Stomach (tissue), 9 donors: ENCODE measurements around the gene PTCH2. TPM values are rescaled to one million over a fixed set of nuclear protein-coding genes. Genes with fewer than 3 reads are reported as not detected.

Experiments
- DNase-seq, 2 donors: peaks; one replicate each; pipeline versions ENCODE4 v3.0.0 to v3.0.0-alpha.2; 2013 to 2019
- H3K27ac ChIP-seq, 5 donors: fragments of 200-600 bp in 4 of 5; sonication (generic) in 4 of 5; one replicate each; pipeline ENCODE4 v1.5.1; 2013 to 2019; ENCODE audit warnings: mild to moderate bottlenecking in 1 of 5, moderate library complexity in 1 of 5
- H3K27me3 ChIP-seq, 3 donors: fragments of 200-600 bp; sonication (generic); one replicate each; pipeline ENCODE4 v1.5.1; 2017 to 2019; ENCODE audit warnings: mixed run types in 1 of 3
- H3K36me3 ChIP-seq, 4 donors: fragments of 200-600 bp; sonication (generic); 1 replicate in 3 of 4; 2 replicates in 1 of 4; pipeline ENCODE4 v1.5.1; 2016 to 2019
- H3K4me1 ChIP-seq, 4 donors: fragments of 200-600 bp; sonication (generic); one replicate each; pipeline ENCODE4 v1.5.1; 2016 to 2019
- H3K4me3 ChIP-seq, 4 donors: fragments of 200-600 bp; sonication (generic) in 3 of 4; one replicate each; pipeline ENCODE4 v1.5.1; 2016 to 2019; ENCODE audit warnings: mild to moderate bottlenecking in 1 of 4
- H3K9me3 ChIP-seq, 4 donors: fragments of 200-600 bp; sonication (generic); one replicate each; pipeline ENCODE4 v1.5.1; 2016 to 2019
- CTCF ChIP-seq, 7 experiments: fragments of 450-650 bp in 4 of 7; fragments of 200-600 bp in 3 of 7; sonication (generic) in 3 of 7; IDR thresholded peaks; one replicate each; pipeline ENCODE4 v1.5.1; 2016 to 2019; ENCODE audit warnings: antibody characterized with exemption in 7 of 7, control low read depth in 2 of 7, mild to moderate bottlenecking in 1 of 7
- EP300 ChIP-seq: sonication (generic); formaldehyde crosslinking; IDR thresholded peaks from one replicate; pipeline ENCODE4 v1.6.1; 2017; ENCODE audit warnings: antibody characterized with exemption
- POLR2A ChIP-seq, 4 donors: fragments of 450-650 bp; IDR thresholded peaks; one replicate each; pipeline ENCODE4 v1.6.1; 2016; ENCODE audit warnings: antibody characterized with exemption in 4 of 4, control low read depth in 2 of 4, mild to moderate bottlenecking in 1 of 4, moderate library complexity in 1 of 4
- POLR2AphosphoS5 ChIP-seq, 3 donors: sonication (generic); formaldehyde crosslinking; IDR thresholded peaks; one replicate each; pipeline ENCODE4 v1.6.1; 2016; ENCODE audit warnings: antibody characterized with exemption in 3 of 3
- WGBS, 5 donors: extraction: QIAGEN DNeasy Blood & Tissue Kit in 3 of 5; methylation state at CpG; one replicate each; pipeline versions ENCODE4 v1.1.5 to v1.1.7; 2013 to 2018; 5-methylcytosine and 5-hydroxymethylcytosine counted together
- intact Hi-C: fragments of 100-400 bp; cut with DNase I; formaldehyde crosslinking; loops from one replicate; pipeline ENCODE4 v1.15.1; 2023; ENCODE audit warnings: low total_unique reads
- polyA plus RNA-seq, 3 donors: library from polyadenylated mRNA; stranded (reverse); fragments of 200-250 nt; gene quantifications; one replicate each; pipeline ENCODE4 v1.2.3, GENCODE V29; 2013
- total RNA-seq, 5 donors: library from RNA; depleted of rRNA; stranded (reverse); fragments of >200 nt; gene quantifications; one replicate each; pipeline versions ENCODE4 v1.1.0 to v1.2.3, GENCODE V29; 2014 to 2016
- donor health status: healthy with polysubstance abuse.
- donor health status: Bipolar disorder and iron deficiency.
- donor health status: healthy.

The PTCH2 gene
- total and polyA plus RNA-seq, 8 donors = under 0.01 to 2.3 (median 0.40) TPM; not detected in 2

DNA sequence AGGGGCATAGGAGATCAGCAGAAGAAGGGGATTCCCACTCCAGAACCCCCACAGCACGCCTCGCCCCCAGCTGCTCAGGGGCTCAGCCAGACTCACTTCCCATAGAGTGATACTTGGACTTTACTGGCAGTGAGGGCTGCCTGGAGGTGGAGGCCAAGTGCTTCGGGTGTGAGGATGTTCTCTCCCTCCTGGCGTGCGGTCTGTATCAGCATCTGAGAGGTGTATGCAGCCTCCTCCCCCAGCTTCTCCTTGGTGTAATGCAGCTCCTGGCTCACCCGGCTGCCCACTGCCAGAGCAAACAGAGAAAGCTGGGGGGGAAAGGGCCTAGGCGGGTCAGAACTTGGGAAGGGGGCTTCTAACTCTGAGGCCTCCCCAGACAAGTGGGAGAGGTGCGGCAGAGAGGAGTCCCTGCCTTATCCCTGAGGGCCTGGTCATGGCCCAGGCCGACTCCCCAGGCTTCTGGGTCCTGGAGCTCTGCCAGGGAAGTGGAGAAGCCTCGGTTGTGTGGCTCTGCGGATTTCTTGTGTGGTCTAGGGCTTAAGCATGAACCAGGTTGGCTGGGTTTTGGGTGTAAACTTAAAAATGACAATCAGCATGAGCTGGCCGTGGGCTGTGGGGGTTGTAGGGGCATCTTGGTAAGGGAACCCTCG, 10.9 kb downstream of the PTCH2 start:
- Histone ChIP-seq H3K4me1 (peaks cover 0 to 6% (median 5%) of the 10 kb centered on the region in 4 donors), H3K27me3 (no peaks in the 10 kb centered on the region), H3K27ac (no peak overlapping the region), H3K4me3 (no peak overlapping the region), H3K9me3 (no peaks in the 10 kb centered on the region), H3K36me3 (no peaks in the 10 kb centered on the region)
- DNase-seq = no peak
- no peak for TF ChIP-seq POLR2A (IDR thresholded peaks at IDR 0.05)
- no peak for TF ChIP-seq CTCF (IDR thresholded peaks at IDR 0.05)
- TF ChIP-seq POLR2AphosphoS5 (IDR thresholded peaks at IDR 0.05) = no peak
- TF ChIP-seq EP300 = no peak
- WGBS, 5 donors = 70 to 77% (median 75%) methylated on average over 11 to 13 of the region's 13 CpGs
- intact Hi-C loops = loop anchor here (10.0 kb wide), 1 partner anchor 173 kb away; no protein-coding TSS in a partner anchor

GRCh38 chr1:44831516-44831915, 11.5 kb downstream of the PTCH2 start:
- Histone ChIP-seq H3K36me3 (no peaks in the 10 kb centered on the region), H3K4me1 (peaks cover 0 to 11% (median 6%) of the 10 kb centered on the region in 4 donors), H3K9me3 (no peaks in the 10 kb centered on the region), H3K4me3 (no peak overlapping the region), H3K27me3 (no peaks in the 10 kb centered on the region), H3K27ac (no peak overlapping the region)
- intact Hi-C loops = loop anchor here (10.0 kb wide), 1 partner anchor 173 kb away; no protein-coding TSS in a partner anchor
- no peak for DNase-seq
- TF ChIP-seq EP300 (no peak), CTCF (IDR thresholded peaks at IDR 0.05) (no peak), POLR2AphosphoS5 (IDR thresholded peaks at IDR 0.05) (no peak), POLR2A (IDR thresholded peaks at IDR 0.05) (no peak)
- 35 to 63% (median 44%) methylated on average over 3 to 9 of the region's 9 CpGs for WGBS, 5 donors

- Histone ChIP-seq H3K27me3 (no peaks in the 10 kb centered on the region), H3K36me3 (no peaks in the 10 kb centered on the region), H3K9me3 (no peaks in the 10 kb centered on the region), H3K4me1 (peaks cover 0 to 17% (median 5%) of the 10 kb centered on the region in 4 donors), H3K27ac (no peak overlapping the region), H3K4me3 (no peak overlapping the region)
- TF ChIP-seq POLR2A (IDR thresholded peaks at IDR 0.05) = no peak
- no peak for TF ChIP-seq CTCF (IDR thresholded peaks at IDR 0.05)
- no peak for TF ChIP-seq POLR2AphosphoS5 (IDR thresholded peaks at IDR 0.05)
- no peak for TF ChIP-seq EP300
- no peak for DNase-seq
- WGBS, 5 donors = 74 to 88% (median 82%) methylated on average over 7 to 10 of the region's 10 CpGs
- intact Hi-C loops = loop anchor here (10.0 kb wide), 1 partner anchor 174 kb away; no protein-coding TSS in a partner anchor
These were observed 12.2 kb downstream of the PTCH2 start for GRCh38 chr1:44830900-44831304.

DNA sequence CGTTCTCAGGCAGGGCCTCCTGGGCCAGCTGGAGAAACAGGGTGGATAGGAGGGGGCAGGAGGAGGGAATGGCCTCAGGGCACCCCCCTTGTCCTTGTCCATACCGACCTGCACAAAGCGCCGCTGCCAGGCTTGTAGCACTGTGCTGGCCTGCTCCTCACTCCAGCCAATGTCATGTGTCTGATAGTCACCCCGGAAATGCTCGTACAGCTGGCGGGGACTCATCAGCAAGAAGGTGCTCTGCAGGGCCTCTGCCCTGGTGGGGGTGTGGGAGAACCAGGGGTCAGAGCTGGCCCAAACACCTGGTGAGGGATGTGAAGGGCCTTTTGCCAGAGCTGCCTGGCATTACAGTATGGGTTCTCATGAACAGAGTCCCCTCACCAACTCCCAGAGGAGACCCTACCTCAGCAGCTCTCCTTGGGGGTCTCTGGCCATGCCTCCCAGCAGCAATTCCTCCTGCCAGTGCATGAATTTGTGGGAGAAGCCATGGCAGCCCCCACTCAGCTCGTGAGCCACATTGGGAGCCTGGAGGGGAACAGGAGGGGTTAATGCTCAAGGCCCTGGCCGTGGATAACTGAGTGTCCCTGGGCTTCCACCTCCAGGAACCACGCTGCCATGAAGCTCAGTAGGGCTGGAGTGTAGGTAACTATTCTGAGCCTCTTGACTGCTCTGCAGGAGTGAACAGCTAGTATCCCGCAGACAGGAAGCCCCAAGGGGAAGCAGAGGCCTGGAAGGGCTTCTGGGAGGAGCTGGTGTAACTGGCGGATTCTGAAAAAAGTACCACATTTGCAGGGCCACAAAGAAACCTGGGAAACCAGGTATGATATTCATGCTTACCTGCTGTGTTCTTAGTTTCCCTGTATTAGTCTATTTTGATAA, 13.3 kb downstream of the PTCH2 start:
- H3K27ac ChIP-seq = no peak overlapping the region
- H3K4me3 ChIP-seq = no peak overlapping the region
- no peaks in the 10 kb centered on the region for H3K36me3 ChIP-seq
- H3K27me3 ChIP-seq = no peaks in the 10 kb centered on the region
- no peak for DNase-seq
- peaks cover 0 to 17% (median 3%) of the 10 kb centered on the region in 4 donors for H3K4me1 ChIP-seq
- intact Hi-C loops = loop anchor here (10.0 kb wide), 1 partner anchor 175 kb away; no protein-coding TSS in a partner anchor
- 82 to 91% (median 85%) methylated on average over 8 to 12 of the region's 12 CpGs for WGBS, 5 donors
- TF ChIP-seq EP300 (no peak), POLR2AphosphoS5 (IDR thresholded peaks at IDR 0.05) (no peak), CTCF (IDR thresholded peaks at IDR 0.05) (no peak), POLR2A (IDR thresholded peaks at IDR 0.05) (no peak)
- H3K9me3 ChIP-seq = no peaks in the 10 kb centered on the region
